HUES48 (cell line): ENCODE measurements around the gene ZCCHC17.

Experiments
- H3K27ac ChIP-seq: one replicate; pipeline ENCODE4 v1.7.0; 2013; ENCODE audit warnings: low read depth, low read length, inconsistent platforms
- H3K27me3 ChIP-seq: 2 replicates; pipeline ENCODE4 v1.6.1; 2013; ENCODE audit warnings: mild to moderate bottlenecking, low read length; ENCODE audit not compliant: control insufficient read depth, insufficient read depth
- H3K36me3 ChIP-seq: 2 replicates; pipeline ENCODE4 v1.6.1; 2013; ENCODE audit warnings: low read length; ENCODE audit not compliant: control insufficient read depth, insufficient read depth
- H3K4me1 ChIP-seq: 2 replicates; pipeline ENCODE4 v1.6.1; 2013; ENCODE audit warnings: mild to moderate bottlenecking, low read length; ENCODE audit not compliant: control insufficient read depth, insufficient read depth
- H3K4me3 ChIP-seq: 2 replicates; pipeline ENCODE4 v1.5.1; 2013; ENCODE audit warnings: mild to moderate bottlenecking, low read depth, low read length
- H3K9ac ChIP-seq: 2 replicates; pipeline ENCODE4 v1.6.1; 2013; ENCODE audit warnings: mild to moderate bottlenecking, low read depth, low read length, moderate library complexity
- H3K9me3 ChIP-seq: 2 replicates; pipeline ENCODE4 v1.6.1; 2013; ENCODE audit warnings: low read length; ENCODE audit not compliant: control insufficient read depth, insufficient read depth

Gene ZCCHC17

GRCh38 chr1:31408788-31409318, 112.0 kb downstream of the ZCCHC17 start:
- Histone ChIP-seq H3K27ac (no peak overlapping the region), H3K4me1 (0 out of 2 replicates have a peak, but pooled peaks cover 4% of the 10 kb centered on the region), H3K36me3 (no peaks in the 10 kb centered on the region), H3K4me3 (no peak overlapping the region), H3K9me3 (no peaks in the 10 kb centered on the region), H3K27me3 (peaks cover 7% of the 10 kb centered on the region), H3K9ac (no peak overlapping the region)

- no peak overlapping the region for H3K9ac ChIP-seq
- peaks cover 12% of the 10 kb centered on the region for H3K4me1 ChIP-seq
- H3K27me3 ChIP-seq: peaks cover 7% of the 10 kb centered on the region
- H3K36me3 ChIP-seq: no peaks in the 10 kb centered on the region
- no peak overlapping the region for H3K27ac ChIP-seq
- no peak overlapping the region for H3K4me3 ChIP-seq
- no peaks in the 10 kb centered on the region for H3K9me3 ChIP-seq
These were observed 113.4 kb downstream of the ZCCHC17 start for GRCh38 chr1:31409946-31410858.

DNA sequence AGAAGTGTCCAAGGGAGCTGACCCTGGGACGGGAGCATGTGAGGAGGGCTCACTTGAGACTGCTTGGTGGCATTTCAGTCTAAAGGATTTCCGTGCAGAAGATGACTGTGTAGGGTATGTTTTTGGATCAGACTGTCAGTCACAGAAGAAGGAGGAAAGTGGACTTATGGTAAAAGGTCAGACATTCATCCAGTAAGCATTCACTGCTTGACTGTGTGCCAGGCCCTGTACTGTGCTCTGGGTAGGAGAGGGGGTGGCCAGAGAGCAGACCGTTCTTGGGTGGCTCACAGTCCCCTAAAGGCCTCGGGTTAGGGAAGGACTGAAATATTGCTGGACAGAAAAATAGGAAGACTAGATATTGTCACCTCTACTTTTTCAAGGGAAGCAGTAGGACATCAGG, 114.0 kb downstream of the ZCCHC17 start:
- Histone ChIP-seq H3K9me3 (no peaks in the 10 kb centered on the region), H3K9ac (no peak overlapping the region), H3K27ac (no peak overlapping the region), H3K27me3 (peaks cover 7% of the 10 kb centered on the region), H3K36me3 (peaks cover 4% of the 10 kb centered on the region; the same call in 1 of the 2 replicates), H3K4me3 (no peak overlapping the region), H3K4me1 (peaks cover 12% of the 10 kb centered on the region)

DNA sequence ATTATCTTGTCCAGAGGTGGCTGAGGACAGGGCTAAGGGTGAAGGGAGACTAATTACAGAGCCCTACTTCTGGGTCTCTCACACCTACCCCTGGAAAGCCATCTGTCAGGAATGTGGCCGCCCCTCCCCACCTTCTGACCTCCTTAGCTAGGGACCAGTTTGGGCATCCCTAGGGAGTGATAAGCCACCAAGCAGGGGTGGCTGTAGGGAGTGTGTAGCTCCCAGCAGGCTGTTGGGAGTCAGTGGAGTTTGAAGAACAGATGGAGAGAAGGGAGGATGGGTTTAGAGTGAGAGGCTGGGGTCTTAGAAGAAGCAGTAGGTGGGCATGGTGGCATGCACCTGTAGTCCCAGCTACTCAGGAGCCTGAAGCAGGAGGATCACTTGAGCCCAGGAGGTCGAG, 115.4 kb downstream of the ZCCHC17 start:
- Histone ChIP-seq H3K4me1 (peaks cover 12% of the 10 kb centered on the region), H3K9me3 (no peaks in the 10 kb centered on the region), H3K9ac (no peak overlapping the region), H3K27me3 (peaks cover 7% of the 10 kb centered on the region), H3K4me3 (0 out of 2 replicates have a peak overlapping the region, but pooled peaks have one; percentile 95), H3K27ac (no peak overlapping the region), H3K36me3 (peaks cover 9% of the 10 kb centered on the region; the same call in 1 of the 2 replicates)

GRCh38 chr1:31412732-31413404, 116.0 kb downstream of the ZCCHC17 start, which contains the start of gene SERINC2:
TSS of gene SERINC2 (plus strand) at chr1:31413213. CDS start at chr1:31413266, 53 bp downstream.
- Histone ChIP-seq H3K4me3 (peak within 1 kb of the TSS; percentile 95), H3K4me1 (peaks cover 12% of the 10 kb centered on the region), H3K27ac (no peak within 1 kb of the TSS), H3K9me3 (no peaks in the 10 kb centered on the region), H3K36me3 (peaks cover 9% of the 10 kb centered on the region; the same call in 1 of the 2 replicates), H3K9ac (peak within 1 kb of the TSS; percentile 41; the same call in 1 of the 2 replicates), H3K27me3 (peaks cover 7% of the 10 kb centered on the region)

DNA sequence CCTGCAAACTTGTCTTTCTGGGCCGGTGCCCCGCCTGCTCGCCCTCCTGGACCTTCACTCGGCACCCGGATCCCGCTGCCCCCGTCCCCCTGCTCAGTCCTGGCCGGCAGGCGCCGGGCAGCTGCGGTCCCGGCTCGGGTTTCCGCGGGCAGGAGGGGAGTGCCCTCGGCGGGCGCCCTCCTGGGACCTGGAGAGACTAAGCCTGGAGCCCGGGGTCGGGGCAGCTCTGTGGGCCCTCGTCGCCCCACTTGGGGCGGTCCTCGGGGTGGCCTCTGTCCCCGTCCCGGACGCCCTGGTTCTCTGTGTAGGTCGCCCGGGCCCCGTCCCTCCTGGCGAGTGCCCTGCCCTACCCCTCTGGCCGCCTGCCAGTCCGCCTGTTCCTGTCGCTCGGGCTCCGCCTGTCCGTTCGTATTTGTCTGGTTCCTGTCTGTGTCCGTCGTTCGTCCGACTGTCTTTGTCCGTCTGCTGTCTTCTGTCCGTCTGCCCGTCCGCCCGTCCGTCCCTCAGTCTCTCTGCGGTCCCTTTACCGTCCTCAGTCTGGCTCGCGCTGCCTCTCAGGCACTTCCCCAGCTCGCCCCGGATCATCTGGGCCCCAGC, 116.7 kb downstream of the ZCCHC17 start:
- H3K4me1 ChIP-seq: peaks cover 12% of the 10 kb centered on the region
- peaks cover 9% of the 10 kb centered on the region; the same call in 1 of the 2 replicates for H3K36me3 ChIP-seq
- no peaks in the 10 kb centered on the region for H3K9me3 ChIP-seq
- no peak overlapping the region for H3K27ac ChIP-seq
- H3K4me3 ChIP-seq: peak overlapping the region; percentile 95
- peaks cover 7% of the 10 kb centered on the region for H3K27me3 ChIP-seq
- peak overlapping the region; percentile 41; the same call in 1 of the 2 replicates for H3K9ac ChIP-seq
